NCI-H446 treated with DMSO at 0.1 percent for 48 hours (cell line): ENCODE measurements around the gene DHX30.

ENCODE experiments used
- DNase-seq: peaks from one replicate; lab custom pipeline; 2025; lab: John Stamatoyannopoulos, UW

The DHX30 gene

DNA sequence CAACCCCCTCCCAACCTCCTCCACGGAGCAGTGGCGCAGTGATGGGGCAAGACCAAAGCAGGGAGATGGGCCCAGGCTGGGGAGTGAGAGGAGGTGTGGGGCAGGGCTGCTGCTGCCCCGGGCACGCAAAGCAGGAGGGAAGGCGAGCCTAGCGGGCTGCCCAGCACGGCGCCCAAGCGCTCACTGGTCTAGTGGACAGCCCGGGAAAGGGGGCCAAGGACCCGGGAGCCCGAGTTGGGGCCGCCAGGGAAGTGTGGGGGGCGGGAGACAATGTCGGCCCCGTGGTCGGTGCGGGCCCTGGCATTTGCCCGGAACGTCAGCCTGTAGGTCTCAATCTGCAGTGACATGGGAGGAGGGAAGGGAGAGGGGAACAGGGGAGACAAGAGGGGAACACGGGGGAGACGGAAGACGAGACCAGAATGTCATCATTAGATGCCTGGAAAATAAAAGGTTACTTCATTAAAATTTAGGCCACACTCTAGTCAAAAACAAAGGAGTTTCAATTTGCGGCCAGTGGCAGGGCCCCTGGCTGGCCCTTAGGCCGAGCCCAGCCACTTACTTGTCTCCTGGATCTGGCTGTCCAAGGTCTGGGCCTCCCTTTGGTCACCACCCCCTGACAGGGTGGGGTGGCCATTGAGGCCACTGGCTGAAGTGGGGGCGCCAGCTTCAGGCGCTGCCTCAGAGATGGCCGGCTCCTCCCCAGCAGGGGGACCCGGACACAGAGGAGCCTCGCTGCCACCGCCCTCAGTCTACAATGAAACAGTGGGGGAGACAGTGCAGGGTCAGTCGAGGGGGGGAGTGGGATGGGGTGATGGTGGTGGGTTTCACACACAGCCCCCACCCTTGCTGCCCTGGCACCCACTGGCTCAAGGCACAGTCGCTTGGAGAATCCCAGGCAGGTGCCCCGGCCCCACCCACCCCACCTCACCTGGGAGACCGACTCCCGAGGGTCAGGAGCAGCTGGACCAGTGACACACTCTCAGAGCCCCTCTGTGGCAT, 50.0 kb downstream of the DHX30 start:
- no peak for DNase-seq

DNA sequence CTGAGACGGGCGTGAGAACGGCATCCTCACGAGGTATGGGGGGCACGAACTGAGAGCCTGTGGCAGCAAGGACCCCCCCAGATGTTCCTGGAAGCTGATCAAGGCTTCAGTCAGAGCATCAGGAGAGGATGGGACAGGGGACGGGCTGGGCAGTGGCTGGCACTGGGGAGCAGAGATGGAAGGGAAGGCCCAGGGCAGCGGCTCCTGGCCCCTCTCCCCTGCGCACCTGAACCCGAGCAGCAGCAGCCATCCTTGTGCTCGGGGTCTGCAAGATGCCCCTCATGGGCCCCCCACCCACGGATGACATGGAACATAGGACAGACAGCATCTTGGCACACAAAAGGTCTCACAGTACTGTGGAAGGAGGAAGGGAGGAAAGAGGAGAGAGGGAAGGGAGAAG, 51.3 kb downstream of the DHX30 start:
- no peak for DNase-seq

DNA sequence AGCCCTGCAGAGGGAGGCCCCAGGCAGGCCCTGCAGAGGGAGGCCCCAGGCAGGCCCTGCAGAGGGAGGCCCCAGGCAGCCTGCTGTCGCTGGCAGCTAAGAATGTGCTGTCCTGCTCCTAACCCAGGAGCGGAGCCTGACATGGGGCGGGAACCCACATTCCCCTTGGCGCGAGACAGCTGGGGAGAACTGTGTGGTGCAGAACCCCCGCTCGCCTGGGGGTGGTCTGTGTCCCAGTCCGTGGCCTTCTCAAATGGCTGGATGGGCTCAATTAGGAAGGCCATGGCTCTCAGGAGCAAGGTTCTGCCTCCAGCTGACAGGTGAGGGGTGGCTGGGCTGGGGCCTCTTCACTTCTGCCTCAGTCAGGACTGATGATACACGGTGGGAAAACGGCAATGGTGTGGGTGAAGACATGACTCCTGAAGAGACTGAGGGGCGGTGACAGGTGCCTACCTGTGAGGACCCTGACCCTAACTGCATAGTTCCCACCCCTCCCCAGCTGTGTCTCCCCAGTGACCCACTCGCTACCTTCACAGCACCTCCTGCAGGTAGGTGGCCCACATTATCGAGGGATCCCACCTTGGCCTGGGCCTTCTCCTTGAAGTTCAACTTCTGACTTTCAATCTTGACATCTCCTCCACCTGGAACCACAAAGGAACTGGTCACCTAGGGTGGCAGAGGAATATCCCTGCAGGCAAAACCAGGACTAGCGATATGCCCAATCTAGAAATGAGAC, 52.0 kb downstream of the DHX30 start:
- no peak for DNase-seq

DNA sequence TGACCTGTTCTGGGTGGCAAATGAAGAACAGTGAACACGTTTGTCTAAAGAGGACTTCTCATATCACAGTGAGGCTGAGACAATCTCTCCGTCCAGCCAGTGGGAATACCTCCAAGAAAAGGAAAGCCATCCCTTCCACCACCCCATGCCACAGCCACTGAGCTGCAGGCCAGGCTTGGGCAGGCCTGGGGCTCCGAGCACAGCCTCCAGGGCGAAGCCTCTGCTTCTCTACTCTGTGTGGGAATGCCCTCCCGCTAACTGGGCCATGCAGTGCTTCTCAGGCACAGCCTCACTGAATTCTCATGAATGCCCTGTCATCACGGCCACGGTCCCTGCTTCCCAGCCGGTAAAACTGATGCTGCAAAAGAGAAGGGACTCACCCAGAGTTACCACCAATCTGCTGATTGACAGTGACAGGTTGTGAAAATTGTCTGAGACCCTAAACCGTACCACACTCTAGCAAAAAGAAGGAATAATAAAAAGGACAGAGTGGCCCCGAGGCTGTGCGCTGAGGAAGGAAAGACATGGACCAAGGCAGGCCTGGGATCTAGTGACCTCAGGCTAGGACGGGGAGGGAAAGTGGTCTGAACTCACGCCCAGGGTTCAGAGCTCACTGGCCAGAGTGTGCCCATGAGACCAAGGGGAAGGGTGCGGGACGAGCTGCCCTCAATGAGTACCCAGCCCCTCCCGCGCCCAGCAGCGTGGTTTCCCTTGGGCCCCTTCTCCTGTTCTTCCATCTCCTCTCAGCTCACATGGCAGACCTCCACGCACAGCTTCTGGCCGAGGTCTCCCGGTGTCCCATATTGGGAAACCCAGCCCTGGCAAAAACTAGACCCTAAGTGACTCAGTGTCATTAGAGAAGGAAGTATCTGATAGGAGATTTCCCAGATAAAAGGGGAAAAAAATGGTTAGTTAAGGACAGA, 52.8 kb downstream of the DHX30 start:
- no peak for DNase-seq

GRCh38 chr3:47856669-47857068, 53.7 kb downstream of the DHX30 start:
- no peak for DNase-seq

GRCh38 chr3:47857151-47857550, 54.2 kb downstream of the DHX30 start:
- no peak for DNase-seq

DNA sequence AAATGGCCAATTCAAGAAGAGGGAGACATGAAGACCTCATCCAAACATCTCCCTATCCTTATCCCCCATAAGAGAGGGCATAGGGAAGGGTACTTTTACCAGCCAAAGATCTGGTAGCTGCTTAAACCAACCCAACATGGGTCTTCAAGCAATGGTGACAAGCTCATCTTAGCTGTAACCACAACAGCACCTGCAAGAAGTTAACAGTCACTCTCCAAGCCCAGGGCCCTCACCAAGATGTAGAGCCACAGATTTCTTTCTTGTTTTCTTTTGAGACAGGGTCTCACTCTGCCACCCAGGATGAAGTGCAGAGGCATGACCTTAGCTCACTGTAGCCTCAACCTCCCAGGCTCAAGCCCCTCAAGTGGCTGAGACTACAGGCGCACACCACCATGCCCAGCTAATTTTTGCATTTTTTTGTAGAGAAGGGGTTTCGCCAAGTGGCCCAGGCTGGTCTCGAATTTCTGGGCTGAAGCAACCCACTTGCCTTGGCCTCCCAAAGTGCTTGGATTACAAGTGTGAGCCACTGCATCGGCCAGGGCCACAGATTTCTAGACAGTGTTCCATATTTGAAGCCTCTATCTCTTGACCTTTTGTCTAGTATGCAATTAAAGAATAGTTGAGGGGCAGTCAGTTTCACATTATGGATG, 57.1 kb downstream of the DHX30 start:
- no peak for DNase-seq

DNA sequence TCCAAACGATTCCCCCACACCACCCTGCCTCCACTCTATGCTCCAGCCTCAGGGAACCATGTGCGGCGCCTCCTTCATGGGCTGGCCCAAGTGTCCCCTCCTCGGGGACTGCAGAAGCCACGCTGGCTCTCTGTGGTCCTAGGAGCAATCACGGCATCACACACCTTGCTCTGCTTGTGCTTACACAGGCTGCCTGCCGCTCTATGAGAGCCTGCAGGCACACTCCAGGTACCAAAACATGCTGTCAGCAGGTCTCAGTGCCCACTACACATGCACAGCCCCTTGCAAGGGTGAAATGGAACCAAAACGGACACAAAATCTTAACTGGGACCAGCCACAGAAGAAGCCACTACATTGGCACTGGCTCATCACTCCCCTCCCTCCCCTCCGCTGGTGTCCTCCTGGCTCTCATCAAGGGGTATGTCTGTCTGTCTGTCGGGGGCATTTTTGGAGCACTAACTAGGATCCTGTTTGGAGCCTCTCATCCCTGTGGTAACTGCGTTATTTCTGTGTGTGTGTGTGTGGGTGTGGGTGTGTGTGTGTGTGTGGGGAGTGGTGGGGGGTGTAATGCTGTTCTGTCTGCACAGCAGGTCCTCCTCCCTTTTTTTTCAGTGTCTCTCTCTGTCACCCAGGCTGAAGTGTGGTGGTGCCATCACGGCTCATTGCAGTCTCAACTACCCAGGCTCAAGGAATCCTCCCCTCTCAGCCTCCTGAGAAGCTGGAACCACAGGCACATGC, 60.6 kb downstream of the DHX30 start:
- DNase-seq = no peak

DNA sequence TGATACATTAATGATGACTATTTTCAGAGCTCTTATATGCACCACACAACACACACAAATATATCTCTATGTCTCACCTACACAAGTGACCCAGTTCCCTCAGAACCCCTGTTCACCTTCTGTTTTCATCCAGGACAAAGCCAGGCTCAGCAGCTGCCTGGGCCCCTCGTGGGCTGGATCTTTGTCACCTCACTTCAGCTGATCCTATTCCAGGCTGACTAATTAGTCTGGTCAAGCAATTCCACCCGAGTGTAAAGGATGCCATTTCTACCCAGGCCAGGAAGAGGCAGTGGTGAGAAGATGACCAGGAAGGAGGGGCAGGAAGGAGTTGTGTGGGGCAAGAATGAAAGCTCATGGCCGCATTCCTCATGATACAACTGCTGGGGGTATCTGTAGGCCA, 62.3 kb downstream of the DHX30 start:
- DNase-seq = no peak

- DNase-seq = no peak
Observed at GRCh38 chr3:47867451-47868044, 64.6 kb downstream of the DHX30 start.

DNA sequence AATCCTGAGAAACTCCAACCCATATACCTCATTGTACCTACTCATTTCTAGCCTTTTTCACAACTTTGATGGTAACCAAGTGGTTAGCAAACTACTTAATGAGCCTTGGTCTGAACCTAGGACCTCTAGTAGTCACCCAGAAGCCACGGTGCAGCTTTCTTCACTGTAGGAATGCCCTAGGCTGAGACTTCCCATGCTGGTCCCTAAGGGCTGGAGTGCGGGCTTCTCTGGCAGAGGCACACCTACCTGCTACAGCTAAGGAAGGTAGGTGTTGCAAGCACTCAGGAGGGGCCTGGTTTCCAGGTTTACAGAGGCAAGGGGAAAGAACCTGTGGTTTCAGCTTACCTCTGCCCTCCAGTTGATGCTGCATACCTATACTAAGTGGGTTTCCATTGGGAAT, 65.4 kb downstream of the DHX30 start:
- no peak for DNase-seq

DNA sequence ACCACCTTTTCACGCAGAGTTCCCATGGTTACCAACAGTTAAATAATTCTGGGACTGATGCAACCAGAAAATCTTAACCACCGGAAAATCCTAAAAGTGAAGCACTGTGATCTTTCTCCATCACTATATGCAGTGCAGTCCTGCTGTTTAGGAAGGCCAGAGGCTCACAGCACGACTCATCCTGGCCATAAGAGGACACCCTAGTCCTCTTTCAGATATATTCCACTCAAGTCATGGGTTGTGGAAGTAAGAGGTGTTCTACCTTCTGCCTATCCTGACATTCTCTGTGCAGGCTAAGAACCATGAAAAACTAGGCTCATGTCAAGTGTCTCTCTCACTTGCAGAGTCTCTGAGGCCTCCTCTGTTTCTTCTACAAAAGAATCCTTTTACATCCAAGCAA, 67.2 kb downstream of the DHX30 start:
- no peak for DNase-seq

- no peak for DNase-seq
Observed at GRCh38 chr3:47870702-47871260, 67.8 kb downstream of the DHX30 start.

DNA sequence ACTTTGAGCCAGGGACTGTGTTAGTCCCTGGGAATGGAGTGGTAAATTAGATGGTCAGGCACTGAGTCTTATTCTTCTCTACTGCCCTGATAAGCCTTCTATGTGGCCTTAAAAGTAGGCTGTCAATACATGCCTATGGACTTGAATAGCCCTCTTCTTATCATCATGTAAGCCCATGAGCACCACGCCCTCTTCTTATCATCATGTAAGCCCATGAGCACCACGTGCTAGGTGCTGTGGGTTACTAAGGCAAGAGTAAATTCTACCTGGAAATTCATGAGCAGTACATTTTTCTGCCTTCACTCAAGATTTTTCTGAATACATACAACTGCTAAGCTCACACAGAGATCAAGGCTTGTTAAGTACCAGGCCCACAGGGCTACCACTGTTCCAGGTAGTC, 68.5 kb downstream of the DHX30 start:
- DNase-seq = no peak

- no peak for DNase-seq
Observed at GRCh38 chr3:47872916-47873315, 70.0 kb downstream of the DHX30 start.

- no peak for DNase-seq
Observed at GRCh38 chr3:47874438-47874837, 71.5 kb downstream of the DHX30 start.

- DNase-seq = no peak
Observed at GRCh38 chr3:47874913-47875312, 72.0 kb downstream of the DHX30 start.

DNA sequence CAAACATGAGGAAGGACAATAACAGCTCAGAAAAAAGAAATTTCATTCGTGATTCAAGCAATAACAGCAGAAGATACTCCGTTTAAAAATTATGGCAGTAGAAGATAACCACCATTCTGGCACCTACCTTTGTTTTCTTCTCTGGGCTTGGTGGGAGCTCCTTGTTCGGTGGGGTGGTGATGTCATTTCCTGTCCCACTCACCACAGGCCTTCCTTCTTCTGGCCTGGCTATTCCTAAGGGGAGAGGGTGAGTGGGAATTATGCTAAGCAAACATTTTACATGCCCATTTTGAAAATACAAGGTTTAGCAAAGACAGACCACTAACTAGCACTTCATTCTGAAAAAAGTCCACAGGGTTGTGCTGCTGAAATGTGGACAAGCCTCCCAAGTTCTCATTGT, 74.4 kb downstream of the DHX30 start:
- DNase-seq = no peak

GRCh38 chr3:47877719-47878118, 74.8 kb downstream of the DHX30 start:
- no peak for DNase-seq

DNA sequence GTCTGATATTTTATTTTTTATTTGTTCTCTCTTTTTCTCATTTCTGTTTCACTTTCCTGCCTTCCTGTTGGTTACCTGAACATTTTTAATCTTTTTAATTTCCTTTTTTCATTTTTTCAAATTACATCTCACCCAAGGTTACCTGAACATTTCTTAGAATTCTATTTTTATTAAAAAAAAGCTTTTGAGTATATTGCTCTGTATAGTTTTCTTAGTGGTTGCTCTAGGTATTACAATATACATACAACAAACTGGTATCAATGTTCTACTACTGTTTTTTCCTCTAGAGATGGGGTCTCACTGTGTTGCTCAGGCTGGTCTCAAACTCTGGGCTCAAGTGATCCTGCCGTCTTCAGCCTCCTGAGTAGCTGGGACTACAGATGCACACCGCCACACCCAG, 79.4 kb downstream of the DHX30 start:
- DNase-seq = no peak
